ENCODE results near the gene PIGA. TPM values are rescaled to one million over a fixed set of nuclear protein-coding genes. Genes with fewer than 3 reads are reported as not detected.

PIGA gene
- total and polyA plus RNA-seq, 9 donors, result 5.8 to 29.1 (median 10.0) TPM

DNA sequence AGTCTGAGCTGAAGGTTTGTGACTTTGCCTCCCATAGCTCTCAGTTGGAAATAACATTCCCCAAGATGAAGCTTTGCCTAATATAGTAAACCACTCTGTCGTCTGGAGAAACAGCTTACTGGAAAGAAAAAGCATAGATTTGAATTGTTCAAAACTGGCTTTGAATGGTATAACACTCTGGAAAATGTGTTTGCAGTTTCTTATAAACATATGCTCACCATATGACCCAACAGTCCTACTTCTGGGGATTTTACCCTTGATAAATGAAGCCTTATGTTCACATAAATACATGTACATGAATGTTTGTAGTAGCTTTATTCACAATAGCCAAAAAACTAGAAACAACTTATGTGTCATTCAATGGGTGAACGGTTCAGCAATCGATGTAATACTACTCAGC is 38.7 kb upstream of the PIGA start:
- 65 to 71% (median 67%) methylated on average over 3 of the region's 3 CpGs for WGBS, 3 donors
- intact Hi-C loops (cut with DNase I), result no loop called here

DNA sequence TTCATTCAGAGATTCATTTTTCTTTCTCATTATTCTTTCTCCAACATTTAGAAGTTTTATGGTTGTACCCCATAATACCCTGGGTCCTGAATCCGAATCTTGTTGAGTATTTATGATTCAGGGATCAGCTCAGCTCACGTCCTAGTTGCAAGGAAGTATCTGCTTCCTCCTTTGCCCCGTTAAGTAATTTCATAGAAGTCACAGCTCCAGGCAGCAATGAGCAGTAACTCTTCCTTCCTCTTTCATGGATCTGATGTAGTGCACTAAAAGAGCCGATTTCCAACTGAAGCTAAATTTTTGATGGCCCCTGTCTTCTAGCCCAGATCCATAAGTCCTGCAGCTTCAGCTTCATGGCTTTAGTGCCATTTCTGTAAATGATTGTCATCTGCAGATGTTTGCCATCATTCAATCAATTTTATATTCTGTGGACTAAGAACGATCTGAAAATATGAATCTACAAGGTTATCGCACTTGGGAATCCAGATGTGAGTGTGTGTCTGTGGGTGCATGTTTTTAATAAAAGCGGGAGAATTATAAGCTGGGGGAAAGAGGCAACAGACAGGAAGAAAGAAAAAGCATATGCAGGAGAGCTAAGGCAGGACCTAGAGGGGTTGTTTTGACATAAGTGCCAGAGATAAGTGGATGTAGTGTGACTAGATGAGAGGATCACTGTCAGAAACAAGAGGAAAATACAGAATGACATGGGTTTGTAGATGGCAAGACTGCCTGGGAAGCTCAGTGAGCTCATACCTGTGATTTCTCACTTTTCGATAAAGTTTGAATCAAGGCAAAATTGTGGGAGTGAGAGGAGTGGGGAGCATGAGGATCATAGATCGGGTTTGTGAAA is 31.4 kb upstream of the PIGA start:
- no peak overlapping the region for H3K4me3 ChIP-seq
- no peaks in the 10 kb centered on the region for H3K9me3 ChIP-seq
- no peak overlapping the region for H3K27ac ChIP-seq
- H3K27me3 ChIP-seq, result no peaks in the 10 kb centered on the region
- no peaks in the 10 kb centered on the region for H3K36me3 ChIP-seq
- intact Hi-C loops (cut with DNase I), result no loop called here
- no peak for DNase-seq
- WGBS, 3 donors, result 77 to 82% (median 80%) methylated on average over 9 of the region's 9 CpGs
- H3K4me1 ChIP-seq (ENCODE audit: insufficient read depth), result no peaks in the 10 kb centered on the region
- TF ChIP-seq EP300 (IDR thresholded peaks at IDR 0.05) (no peak), POLR2A (IDR thresholded peaks at IDR 0.05) (no peak)
- TF ChIP-seq, protein P1, sequence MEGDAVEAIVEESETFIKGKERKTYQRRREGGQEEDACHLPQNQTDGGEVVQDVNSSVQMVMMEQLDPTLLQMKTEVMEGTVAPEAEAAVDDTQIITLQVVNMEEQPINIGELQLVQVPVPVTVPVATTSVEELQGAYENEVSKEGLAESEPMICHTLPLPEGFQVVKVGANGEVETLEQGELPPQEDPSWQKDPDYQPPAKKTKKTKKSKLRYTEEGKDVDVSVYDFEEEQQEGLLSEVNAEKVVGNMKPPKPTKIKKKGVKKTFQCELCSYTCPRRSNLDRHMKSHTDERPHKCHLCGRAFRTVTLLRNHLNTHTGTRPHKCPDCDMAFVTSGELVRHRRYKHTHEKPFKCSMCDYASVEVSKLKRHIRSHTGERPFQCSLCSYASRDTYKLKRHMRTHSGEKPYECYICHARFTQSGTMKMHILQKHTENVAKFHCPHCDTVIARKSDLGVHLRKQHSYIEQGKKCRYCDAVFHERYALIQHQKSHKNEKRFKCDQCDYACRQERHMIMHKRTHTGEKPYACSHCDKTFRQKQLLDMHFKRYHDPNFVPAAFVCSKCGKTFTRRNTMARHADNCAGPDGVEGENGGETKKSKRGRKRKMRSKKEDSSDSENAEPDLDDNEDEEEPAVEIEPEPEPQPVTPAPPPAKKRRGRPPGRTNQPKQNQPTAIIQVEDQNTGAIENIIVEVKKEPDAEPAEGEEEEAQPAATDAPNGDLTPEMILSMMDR (IDR thresholded peaks at IDR 0.05), result no peak

More for the DNA sequence above, 38.7 kb upstream of the PIGA start:
- H3K27ac ChIP-seq, result no peak overlapping the region
- H3K27me3 ChIP-seq, result no peaks in the 10 kb centered on the region
- no peak for TF ChIP-seq POLR2A (IDR thresholded peaks at IDR 0.05)
- TF ChIP-seq, protein P1 (IDR thresholded peaks at IDR 0.05), result no peak
- TF ChIP-seq EP300 (IDR thresholded peaks at IDR 0.05), result no peak
- H3K9me3 ChIP-seq, result no peaks in the 10 kb centered on the region
- DNase-seq, result no peak
- H3K4me1 ChIP-seq (ENCODE audit: insufficient read depth), result no peaks in the 10 kb centered on the region
- no peak overlapping the region for H3K4me3 ChIP-seq
- no peaks in the 10 kb centered on the region for H3K36me3 ChIP-seq

DNA sequence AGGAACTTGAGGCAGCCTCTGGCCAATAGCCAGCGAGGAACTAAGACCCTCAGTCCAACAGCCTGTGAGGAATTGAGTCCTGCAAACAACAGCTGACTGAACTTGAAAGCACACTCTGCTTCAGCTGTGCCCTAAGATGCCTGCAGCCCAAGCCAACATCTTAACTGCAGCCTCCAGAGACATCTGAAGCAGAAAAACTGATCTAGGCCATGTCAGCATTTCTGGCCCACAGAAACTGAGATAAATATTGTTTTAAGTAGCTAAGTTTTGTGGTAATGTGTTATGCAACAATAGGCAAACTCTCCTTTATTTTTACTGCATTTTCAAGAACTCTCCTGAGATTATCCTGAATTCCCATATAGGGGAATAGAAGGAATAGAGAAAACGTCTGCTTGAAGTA is 24.4 kb upstream of the PIGA start:
- Histone ChIP-seq H3K4me1 (ENCODE audit: insufficient read depth) (no peaks in the 10 kb centered on the region), H3K27ac (no peak overlapping the region), H3K4me3 (no peak overlapping the region), H3K9me3 (no peaks in the 10 kb centered on the region), H3K36me3 (no peaks in the 10 kb centered on the region), H3K27me3 (no peaks in the 10 kb centered on the region)
- DNase-seq, result no peak
- TF ChIP-seq EP300 (IDR thresholded peaks at IDR 0.05) (no peak), POLR2A (IDR thresholded peaks at IDR 0.05) (no peak)
- TF ChIP-seq, protein P1 (IDR thresholded peaks at IDR 0.05), result no peak
- intact Hi-C loops (cut with DNase I), result loop anchor here in 1 of 4 donors (10.0 kb wide), 2 partner anchors 55 to 105 kb away; no protein-coding TSS in a partner anchor
- 37 to 49% (median 38%) methylated on average over 2 of the region's 2 CpGs for WGBS, 3 donors

DNA sequence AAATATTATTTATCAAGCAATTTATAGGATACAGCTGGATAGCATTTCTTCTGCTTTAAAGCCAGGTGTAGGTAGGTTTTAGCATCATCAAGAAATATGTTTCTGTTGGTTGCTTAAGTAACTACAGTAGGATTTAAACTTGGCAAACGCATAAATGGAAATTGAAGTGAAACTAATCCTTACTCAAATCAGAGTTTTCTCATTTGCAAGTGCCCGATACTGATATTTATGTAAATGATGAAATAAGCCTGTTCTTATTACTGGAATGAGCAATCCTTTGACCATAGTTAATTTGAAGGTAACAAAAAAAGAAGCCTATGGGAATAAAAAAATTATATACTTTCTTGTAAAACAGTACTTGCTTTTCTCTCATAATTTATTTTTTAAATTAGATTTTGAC is 23.2 kb upstream of the PIGA start:
- Histone ChIP-seq H3K27me3 (no peaks in the 10 kb centered on the region), H3K4me3 (no peak overlapping the region), H3K9me3 (no peaks in the 10 kb centered on the region), H3K4me1 (ENCODE audit: insufficient read depth) (no peaks in the 10 kb centered on the region), H3K27ac (no peak overlapping the region), H3K36me3 (no peaks in the 10 kb centered on the region)
- intact Hi-C loops (cut with DNase I), result loop anchor here in 1 of 4 donors (10.0 kb wide), 2 partner anchors 54 to 106 kb away; no protein-coding TSS in a partner anchor
- TF ChIP-seq POLR2A (IDR thresholded peaks at IDR 0.05), result no peak
- TF ChIP-seq, protein P1 (IDR thresholded peaks at IDR 0.05), result no peak
- no peak for TF ChIP-seq EP300 (IDR thresholded peaks at IDR 0.05)
- DNase-seq, result no peak
- WGBS, 3 donors, result 73 to 84% (median 76%) methylated on average over 2 of the region's 2 CpGs

Measured in ovary (tissue), 9 donors.